GM19324 (cell line): ENCODE measurements around the gene ABAT.
"Not testable (repeated sequence)": the region's sequence is repeated elsewhere in the genome, so short reads cannot be mapped to it uniquely, and the experiment has no call there.

Experiments used
- ATAC-seq: cut with Tn5 transposase; IDR thresholded peaks from one replicate; pipeline ENCODE4 v1.9.1; 2021; ENCODE audit warnings: mild to moderate bottlenecking, moderate library complexity; ENCODE audit not compliant: unreplicated experiment, low FRiP score

ABAT gene

DNA sequence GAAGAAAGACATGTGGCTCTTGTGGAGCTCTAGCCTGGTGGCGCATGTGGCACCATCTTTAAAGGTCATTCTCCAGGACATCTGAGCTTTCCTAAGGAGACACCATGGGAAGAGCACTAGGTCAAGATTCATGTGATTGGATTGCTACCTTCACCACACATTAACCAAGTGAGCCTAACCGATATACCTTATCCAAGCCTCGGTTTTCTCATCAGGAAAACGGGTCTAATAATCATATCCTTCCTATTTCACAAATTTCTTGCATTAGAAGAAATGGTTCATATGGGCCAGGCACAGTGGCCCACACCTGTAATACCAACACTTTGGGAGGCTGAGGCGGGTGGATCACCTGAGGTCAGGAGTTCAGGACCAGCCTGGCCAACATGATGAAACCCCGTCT, 64.7 kb downstream of the ABAT start:
- ATAC-seq = no peak

DNA sequence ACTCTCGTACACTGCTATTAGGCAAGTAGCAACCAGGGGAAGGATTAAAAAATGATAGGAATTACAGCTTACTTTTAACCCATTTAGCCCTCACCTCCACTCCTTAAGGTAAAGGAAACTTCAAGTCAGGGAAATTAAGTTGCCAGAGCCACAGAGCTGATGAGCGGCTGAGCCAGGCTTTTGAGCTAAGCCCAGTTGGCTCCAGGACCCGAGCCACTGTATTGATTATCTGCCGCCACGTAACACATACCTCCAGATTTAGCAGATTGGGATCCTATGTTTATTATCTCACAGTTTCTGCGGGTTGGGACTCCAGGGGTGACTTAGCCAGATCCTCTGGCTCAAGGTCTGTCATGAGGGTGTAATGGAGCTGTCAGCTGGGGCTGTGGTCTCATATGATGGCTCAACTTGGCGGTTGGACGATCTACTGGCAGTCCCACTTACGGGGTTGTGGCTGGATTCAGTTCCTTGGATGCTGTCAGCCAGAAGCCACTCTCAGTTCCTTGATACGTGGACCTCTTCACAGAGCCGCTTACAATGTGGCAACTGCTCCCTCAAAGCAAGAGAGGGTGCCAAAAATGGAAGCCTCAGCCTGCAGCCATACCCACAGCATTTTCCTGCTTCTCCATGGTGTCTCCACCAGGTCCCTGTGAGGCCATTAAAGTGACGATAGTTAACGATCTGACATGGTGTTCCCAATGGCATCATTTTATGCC, 65.7 kb downstream of the ABAT start:
- no peak for ATAC-seq

DNA sequence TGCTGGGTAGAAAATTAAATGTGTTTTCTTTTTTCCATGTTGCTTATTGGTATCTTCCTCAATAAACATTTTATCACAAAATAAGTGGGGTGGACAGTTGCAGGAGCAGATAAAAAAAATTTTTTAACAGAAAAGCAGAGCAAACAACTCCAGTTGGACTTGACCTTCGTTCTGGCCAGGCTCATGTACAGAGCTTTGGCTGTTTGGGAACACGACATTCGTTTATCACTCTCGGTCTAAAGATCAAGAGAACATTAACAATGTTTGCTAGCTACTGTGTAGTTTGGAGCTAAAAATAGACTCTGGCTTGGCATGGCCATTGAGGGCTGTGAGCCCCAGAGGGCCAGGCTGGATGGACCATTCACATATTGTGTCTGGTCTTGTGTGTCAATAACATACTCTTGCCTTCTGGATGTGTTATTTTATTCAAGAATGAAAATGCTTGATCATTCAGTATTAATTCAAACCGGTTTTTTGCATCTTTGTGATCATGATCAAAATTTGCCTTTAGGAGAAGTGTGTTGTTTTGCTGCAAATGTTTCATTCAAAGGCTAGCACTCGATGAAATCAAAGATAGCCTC, 66.4 kb downstream of the ABAT start:
- ATAC-seq = no peak

DNA sequence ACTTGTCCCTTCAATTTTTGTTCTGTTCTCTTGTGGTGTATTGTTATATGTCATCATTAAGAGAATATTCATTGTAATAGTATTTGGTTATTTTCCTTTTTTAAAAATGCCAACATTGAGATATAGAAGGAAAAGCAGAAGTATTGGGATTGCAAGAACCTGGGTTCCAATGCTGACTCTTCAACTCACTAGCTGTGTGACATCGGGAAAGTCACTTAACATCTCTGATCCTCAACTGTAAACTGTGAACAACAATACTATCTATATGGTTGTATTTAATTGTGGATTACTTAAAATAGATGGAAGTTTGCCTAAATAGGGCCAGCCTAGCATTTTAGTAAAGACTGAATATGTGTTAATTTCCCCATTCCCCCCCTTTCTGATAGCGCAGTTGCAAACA, 67.2 kb downstream of the ABAT start:
- ATAC-seq = no peak

DNA sequence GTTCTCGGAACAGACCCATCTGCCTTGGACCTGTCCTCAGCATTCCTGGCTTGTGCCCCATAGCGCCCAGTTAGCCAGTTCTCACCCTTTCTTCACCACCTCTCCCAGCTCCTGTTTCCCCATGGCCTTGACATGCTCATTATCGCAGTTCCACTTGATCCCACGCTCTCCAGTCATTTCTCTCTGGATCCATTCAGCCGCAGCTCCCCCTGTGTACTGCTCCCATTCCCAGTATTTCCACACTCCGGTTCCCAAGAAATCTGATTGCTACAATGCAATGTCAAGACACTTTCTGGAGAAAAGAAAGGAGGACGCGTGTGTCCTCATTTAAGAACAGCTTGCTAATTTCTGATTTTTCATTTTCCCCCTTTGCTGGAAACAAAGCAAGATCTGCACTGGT, 67.7 kb downstream of the ABAT start:
- no peak for ATAC-seq

DNA sequence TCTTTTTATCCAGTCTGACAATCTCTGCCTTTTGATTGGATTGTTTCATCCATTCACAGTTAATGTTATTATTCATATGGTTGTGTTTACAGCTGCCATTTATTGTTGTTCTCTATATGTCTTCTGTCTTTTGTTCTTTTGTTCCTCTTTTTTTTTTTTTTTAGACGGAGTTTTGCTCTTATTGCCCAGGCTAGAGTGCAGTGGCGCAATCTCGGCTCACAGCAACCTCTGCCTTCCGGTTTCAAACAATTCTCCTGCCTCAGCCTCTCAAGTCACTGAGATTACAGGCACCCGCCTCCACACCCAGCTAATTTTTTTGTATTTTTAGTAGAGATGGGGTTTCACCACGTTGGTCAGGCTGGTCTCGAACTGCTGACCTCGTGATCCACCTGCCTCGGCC, 74.5 kb downstream of the ABAT start:
- not testable (repeated sequence) for ATAC-seq

DNA sequence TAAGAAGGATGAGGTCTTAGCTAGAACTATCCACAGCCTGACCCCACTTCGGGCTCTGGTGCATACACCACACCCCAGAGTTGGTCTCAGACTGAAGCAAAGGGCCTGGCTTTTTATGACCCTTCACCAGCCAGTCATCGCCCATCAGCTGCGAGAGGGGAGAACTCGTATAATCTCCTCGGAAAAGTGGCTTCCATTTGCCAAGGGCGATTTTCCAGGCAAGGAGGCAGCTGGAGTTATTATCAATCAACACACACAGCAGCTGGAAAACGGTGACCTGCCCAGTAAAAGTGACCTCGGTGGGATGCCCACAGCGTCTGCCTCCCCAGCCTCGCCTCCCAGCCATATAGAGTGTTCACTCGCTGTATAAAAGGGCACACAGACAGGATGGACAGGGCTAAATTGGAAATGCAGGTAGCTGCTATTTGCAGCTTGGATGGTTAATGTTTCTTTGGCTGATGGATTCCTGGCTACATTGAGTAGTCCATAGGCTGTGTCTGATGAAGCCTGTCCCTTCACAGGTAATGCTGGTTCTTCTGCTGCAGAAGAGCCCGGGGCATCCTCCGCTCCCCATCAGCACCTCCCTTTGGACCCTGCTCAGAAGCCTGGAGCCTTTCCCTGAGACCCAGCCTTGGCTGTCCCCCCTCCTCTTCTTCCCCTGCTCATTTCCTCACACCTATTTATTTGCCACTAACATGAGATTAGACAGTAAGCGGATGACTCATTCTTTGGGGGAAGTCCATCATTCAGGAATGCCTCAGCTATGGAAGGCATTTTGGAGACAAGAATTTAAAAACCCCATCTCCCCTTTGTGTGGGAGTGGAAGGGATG, 77.3 kb downstream of the ABAT start:
- ATAC-seq = no peak

DNA sequence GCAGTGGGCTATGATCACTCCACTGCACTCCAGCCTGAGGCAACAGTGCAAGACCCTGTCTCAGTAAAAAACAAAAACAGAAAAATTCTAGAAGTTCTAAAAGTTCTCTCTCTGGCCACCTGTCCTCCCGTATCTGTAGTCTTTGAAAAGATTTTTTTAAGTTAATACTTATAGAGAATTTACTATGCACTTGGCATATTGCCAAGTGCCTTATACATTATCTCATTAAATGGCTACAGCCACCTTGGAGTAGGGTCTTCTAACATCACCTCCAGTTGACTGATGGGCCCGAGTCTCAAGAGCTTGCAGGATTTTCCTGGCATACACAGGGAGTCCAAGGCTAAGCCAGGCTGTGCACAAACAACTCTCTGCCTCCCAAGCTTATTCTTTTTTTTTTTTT, 78.3 kb downstream of the ABAT start:
- ATAC-seq = no peak

DNA sequence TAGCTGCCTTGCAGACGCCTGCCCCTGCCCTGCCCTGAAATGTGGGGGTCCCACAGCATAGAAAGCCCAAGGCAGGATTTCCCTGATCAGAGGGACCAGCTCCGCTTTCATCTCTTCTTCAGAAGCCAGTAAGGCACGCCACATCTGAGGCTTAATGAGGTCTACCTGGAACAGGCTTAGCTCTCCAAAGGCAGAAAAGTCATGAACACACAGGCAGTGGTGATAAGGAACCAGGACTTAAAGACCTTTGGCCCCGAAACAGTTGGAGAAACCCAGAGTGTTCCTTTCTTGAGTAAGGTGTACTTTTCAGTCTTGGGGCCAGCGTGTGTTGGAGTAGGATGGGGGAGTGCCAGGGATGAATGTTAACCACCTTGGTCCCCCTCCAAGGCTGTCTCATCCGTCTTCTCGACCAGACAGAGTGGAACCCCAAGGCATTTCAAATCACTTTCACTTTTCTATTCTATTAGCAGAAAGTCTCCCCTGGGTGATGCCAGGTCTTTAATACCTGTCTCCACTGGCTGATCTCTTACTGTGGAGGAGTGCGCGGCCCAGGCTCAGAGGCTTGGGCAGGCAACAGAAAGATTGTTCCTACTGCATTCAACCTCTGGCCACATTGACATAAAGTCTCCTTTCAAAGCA, 79.1 kb downstream of the ABAT start:
- no peak for ATAC-seq

DNA sequence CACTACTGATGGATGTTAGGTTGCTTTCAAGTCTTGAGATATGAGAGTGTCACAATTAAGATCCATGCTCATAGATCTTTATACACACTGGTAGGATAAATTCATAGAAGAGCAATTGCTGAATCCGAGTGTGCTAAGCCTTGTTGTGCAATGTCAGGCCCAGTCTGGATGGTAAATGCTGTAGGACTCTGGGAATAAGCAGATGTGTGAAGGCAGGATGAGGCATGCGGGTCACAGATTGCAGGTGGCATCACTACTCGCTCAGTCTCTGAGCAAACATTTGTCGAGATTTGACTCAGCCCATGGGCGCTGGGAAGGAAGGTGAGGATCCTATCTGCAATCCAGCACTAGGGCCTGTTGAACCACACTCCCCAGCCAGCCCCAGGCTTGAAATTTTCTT, 82.3 kb downstream of the ABAT start:
- no peak for ATAC-seq

DNA sequence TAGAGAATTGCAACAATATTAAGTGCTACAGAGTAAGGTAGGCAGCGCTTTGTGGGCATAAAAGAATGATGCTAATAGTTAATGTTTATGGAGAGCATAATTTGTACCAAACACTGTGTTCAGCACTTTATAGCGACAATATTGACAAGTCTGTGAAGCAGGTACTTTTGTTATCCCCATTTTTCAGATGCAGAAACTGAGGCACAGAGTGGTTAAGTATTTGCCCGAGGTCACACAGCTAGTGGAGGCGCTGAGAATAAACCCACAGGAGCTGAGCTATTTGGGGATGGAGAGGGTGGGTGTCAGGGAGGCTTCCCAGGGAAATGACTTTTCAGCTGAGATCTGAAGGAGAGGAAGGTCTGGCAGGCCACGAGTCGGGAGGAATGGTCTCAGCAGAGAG, 83.6 kb downstream of the ABAT start:
- no peak for ATAC-seq

DNA sequence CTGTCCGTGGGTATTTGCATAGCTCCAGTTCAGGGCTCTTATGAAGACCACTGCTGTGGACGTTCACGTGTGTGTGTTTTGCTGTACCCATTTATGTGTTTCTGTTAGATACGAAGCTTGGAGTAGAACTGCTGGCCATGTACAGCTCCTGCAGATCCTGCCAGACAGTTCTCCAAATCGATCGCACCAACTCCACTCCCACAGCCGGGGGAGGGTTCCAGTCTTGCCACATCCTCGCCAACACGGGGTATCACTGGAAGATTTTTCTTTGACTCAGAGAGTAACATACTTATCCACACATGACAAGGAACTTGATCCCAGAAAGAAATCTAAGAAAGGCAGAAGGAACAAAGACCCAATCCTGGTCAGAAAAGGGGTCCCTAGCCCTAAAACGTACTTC, 85.6 kb downstream of the ABAT start:
- no peak for ATAC-seq

DNA sequence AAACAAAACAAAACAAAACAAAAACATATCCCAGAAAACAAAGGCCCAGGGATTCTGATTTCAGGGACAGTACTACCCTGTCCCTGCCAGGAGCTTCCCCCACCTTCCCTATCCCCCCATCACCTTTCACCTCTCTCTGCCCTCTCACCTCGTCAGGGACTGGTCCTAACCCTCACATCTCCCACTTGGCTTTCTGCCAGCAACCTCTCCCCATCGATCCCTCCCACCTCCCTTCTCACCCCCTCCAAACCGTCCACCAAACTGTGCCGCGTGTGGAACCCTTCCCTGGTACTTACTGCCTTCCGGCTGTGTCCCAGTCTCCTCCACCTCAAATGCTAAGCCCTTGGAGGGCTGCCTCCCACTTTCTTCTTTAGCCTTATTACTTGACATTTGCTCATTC, 86.7 kb downstream of the ABAT start:
- ATAC-seq = no peak

DNA sequence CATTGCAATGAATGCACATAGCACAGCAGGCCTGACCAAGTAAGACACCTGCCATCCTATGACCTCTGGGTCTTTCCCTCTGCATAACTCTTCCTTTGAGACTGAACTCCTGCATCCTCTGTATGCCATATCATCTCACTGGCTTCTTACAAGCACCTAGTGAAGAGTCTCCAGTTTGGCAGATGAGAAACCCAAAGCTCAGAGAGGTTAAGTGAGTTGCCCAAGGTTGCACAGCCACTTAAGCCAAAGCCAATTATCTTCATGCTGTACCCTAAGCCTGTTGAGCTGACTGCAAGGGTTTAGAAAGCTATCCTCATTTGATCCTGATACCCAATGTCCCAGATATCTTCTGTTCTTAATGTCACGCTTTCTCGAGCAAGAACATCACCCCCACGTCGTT, 87.8 kb downstream of the ABAT start:
- ATAC-seq = no peak

DNA sequence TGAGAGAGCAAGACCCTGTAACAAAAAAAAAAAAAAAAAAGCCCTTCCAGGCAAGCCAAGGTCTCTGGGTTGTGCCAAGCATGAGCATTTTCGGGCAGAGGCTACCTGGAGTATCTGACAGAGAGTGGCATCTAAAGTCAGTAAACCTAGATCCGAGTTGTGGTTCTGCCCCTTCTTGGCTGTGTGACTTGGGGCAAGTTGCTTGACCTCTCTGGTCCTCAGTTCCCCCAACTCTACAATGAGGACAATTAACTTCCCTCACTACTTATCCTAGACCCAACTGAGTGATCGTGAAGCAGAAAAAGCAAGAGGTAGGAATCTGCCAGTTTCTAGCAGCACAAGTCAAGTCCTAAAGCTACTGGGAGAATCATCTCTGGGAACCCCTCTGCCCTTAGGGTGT, 88.7 kb downstream of the ABAT start:
- no peak for ATAC-seq

DNA sequence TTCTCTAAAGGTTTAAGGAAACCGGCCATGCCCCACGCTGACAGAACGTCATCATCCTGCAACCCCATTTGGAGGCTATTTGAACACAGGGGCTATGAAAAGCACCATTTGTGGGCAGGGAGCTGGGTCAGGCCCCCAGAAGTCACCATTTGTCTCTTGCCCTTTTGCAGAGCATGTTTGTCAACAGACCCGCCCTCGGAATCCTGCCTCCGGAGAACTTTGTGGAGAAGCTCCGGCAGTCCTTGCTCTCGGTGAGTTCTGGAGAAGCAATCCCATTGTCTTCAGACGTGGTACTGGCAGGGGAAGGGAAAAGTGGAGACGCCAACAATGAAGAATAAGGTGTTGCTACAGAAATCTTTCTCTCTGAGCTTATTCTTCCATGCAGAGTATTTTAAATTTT, 89.5 kb downstream of the ABAT start:
- ATAC-seq = no peak

DNA sequence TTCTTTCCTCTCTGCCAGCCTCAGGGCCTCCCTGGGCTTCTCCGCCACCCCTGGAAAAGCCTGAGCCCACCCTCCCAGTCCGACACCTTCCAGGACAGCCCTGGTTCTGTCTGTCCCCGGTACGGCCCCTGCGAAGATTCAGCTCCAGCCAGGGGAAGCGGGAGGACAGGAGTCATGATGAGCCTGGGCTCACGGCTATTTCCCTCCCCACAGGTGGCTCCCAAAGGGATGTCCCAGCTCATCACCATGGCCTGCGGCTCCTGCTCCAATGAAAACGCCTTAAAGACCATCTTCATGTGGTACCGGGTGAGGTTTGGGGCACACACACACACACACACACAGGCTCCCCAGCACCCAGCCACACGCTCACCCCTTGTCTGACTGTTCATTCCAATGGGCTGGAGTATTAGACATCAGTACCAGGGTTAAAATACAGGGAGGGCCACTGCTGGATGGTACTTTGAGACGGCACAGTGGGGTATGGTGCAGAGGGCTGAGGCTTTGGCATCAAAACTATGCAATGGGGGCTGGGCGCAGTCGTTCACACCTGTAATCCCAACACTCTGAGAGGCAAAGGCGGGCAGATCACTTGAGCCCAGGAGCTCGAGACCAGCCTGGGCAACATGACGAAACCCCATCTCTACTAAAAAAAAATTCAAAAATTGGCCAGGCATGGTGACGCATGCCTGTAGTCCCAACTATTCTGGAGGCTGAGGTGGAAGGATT, 90.3 kb downstream of the ABAT start:
- ATAC-seq = no peak

DNA sequence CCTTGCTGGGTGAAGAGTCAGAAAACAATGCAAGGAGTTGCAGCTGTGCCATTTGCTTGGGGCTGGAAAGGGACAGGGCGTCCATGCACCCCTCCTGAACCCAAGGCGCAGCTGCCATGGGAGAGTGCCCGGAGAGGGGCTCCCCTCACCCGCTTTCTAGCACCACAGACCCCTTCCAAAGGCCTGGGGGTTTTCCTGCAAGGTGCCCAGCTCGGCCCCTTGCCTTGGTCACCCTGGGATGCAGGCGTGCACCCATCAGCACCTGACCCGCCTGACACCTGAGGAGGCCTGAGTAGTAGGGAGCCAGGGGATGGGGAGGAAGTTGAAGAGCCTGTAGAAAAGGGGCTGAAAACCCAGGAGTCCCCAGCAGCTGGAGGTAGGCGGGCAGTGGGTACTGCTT, 92.8 kb downstream of the ABAT start:
- ATAC-seq = no peak

DNA sequence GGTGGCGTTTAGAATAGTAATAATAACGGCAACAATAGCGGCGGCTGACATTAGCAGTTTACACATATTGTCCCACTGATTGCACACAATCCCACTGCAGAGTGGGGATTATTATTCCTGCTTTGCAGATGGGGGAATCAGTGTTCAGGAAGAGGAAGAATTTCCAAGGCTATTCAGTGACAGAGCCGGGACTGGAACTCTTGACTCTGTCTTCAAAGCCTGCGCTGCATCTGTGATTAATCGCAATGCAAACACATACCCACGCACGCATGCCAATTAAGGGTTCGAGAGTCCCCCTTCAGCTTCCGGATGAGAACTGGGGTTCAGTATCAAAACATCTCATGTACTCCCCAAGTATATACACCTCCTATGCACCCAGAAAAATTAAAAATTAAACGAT, 93.9 kb downstream of the ABAT start:
- no peak for ATAC-seq

DNA sequence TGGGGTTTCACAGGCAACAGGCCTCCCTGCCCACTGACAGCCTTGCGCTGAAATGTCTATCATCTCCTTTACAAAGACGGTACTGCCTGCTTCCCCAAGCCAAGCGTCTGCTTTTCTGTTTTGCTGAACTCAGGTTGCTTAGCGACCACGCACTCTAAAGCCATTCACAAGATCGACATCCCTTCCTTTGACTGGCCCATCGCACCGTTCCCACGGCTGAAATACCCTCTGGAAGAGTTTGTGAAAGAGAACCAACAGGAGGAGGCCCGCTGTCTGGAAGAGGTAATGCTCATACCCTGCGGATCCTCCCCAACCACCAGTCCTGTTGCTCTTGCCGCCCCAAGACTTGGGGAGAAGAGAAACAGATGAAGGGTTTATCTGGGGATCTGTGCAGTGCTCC, 94.3 kb downstream of the ABAT start:
- ATAC-seq = no peak

DNA sequence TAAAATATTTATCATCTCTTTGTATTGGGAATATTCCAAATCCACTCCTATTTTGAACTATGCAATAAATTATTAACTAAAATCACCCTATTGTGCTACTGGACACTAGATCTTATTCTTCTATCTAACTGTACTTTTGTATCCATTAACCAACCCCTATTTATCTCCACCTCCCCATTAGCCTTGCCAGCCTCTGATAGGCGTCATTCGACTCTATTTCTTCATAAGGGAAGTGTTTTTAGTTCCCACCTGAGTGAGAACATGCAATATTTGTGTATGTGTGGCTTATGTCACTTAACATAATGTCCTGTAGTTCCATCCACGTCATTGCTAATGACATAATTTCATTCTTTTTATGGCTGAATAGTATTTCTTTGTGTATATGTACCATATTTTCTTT, 99.1 kb downstream of the ABAT start:
- ATAC-seq = no peak
